IMR-90 (cell line): ENCODE measurements around the gene MOCS1. TPM values are rescaled to one million over a fixed set of nuclear protein-coding genes. Genes with fewer than 3 reads are reported as not detected.

ENCODE experiments used
- ATAC-seq: fragments of 200-7000 bp; cut with Tn5 transposase; 2 replicates; pipeline ENCODE4 v1.9.1; 2020; ENCODE audit warnings: low read depth, mild to moderate bottlenecking, moderate library complexity
- BruUV-seq: library from RNA; stranded (reverse); fragments of 400-500 nt; replicated peaks from 2 replicates; lab custom pipeline; 2021; lab: Mats Ljungman, UMichigan
- CTCF ChIA-PET: fragments of 300-600 bp; formaldehyde crosslinking; extraction: SDS; loops from one replicate; lab custom pipeline; 2021; ENCODE audit warnings: antibody characterized with exemption; lab: Yijun Ruan, JAX
- POLR2A ChIA-PET: fragments of 300-600 bp; sonication (Branson Sonifier 250); formaldehyde crosslinking; loops from one replicate; lab custom pipeline; 2022; ENCODE audit warnings: antibody characterized with exemption; ENCODE audit not compliant: unreplicated experiment; lab: Charles Lee
- DNase-seq: peaks from one replicate; pipeline ENCODE4 v3.0.0; 2013
- H2AFZ ChIP-seq: replicated peaks from 2 replicates; pipeline ENCODE3; 2013; ENCODE audit warnings: low read length, mild to moderate bottlenecking; ENCODE audit not compliant: poor library complexity
- H2AK5ac ChIP-seq: 2 replicates; pipeline ENCODE4 v1.6.1; 2013; ENCODE audit warnings: low read depth, low read length, inconsistent platforms
- H2AK9ac ChIP-seq: replicated peaks from 2 replicates; pipeline ENCODE3; 2013; ENCODE audit warnings: mild to moderate bottlenecking, low read depth, low read length, moderate library complexity; ENCODE audit not compliant: poor library complexity
- H2BK120ac ChIP-seq: 2 replicates; pipeline ENCODE4 v1.6.1; 2013; ENCODE audit warnings: low read depth, low read length, inconsistent platforms
- H2BK15ac ChIP-seq: 3 replicates; pipeline ENCODE4 v1.6.1; 2013; ENCODE audit warnings: low read depth, low read length, inconsistent platforms
- H2BK20ac ChIP-seq: 2 replicates; pipeline ENCODE4 v1.6.1; 2013; ENCODE audit warnings: low read depth, mild to moderate bottlenecking, inconsistent platforms, low read length, moderate library complexity
- H2BK5ac ChIP-seq: 2 replicates; pipeline ENCODE4 v1.6.1; 2013; ENCODE audit warnings: mild to moderate bottlenecking, low read depth, low read length, inconsistent platforms; ENCODE audit not compliant: poor library complexity, severe bottlenecking
- H3K14ac ChIP-seq: replicated peaks from 2 replicates; pipeline ENCODE4 v1.6.1; 2013; ENCODE audit warnings: low read depth, low read length, inconsistent platforms
- H3K18ac ChIP-seq: 2 replicates; pipeline ENCODE4 v1.6.1; 2013; ENCODE audit warnings: low read depth, low read length, control low read depth
- H3K23ac ChIP-seq: 2 replicates; pipeline ENCODE4 v1.6.1; 2013; ENCODE audit warnings: low read depth, low read length, inconsistent platforms
- H3K27ac ChIP-seq: 2 replicates; pipeline ENCODE4 v1.5.1; 2013; ENCODE audit warnings: mild to moderate bottlenecking, control low read depth, low read length; ENCODE audit not compliant: insufficient read depth
- H3K27me3 ChIP-seq: 2 replicates; pipeline ENCODE4 v1.6.1; 2013; ENCODE audit warnings: low read length; ENCODE audit not compliant: control insufficient read depth, insufficient read depth
- H3K36me3 ChIP-seq: 2 replicates; pipeline ENCODE4 v1.6.1; 2013; ENCODE audit warnings: low read length, mixed read lengths; ENCODE audit not compliant: control insufficient read depth, insufficient read depth
- H3K4ac ChIP-seq: 2 replicates; pipeline ENCODE4 v1.6.1; 2013; ENCODE audit warnings: low read depth, low read length, inconsistent platforms
- H3K4me1 ChIP-seq: 2 replicates; pipeline ENCODE4 v1.6.1; 2013; ENCODE audit warnings: low read length, mixed read lengths; ENCODE audit not compliant: control insufficient read depth, insufficient read depth
- H3K4me2 ChIP-seq: 2 replicates; pipeline ENCODE4 v1.6.1; 2013; ENCODE audit warnings: low read depth, mild to moderate bottlenecking, control low read depth, low read length, moderate library complexity
- H3K4me3 ChIP-seq: 2 replicates; pipeline ENCODE4 v1.5.1; 2013; ENCODE audit warnings: low read depth, mild to moderate bottlenecking, control low read depth, low read length, moderate library complexity; ENCODE audit not compliant: insufficient read depth
- H3K56ac ChIP-seq: 2 replicates; pipeline ENCODE4 v1.6.1; 2013; ENCODE audit warnings: low read length, inconsistent platforms; ENCODE audit not compliant: insufficient read depth; ENCODE audit errors: extremely low read depth
- H3K79me1 ChIP-seq, 2 experiments: 2 replicates each; pipeline ENCODE4 v1.6.1; 2013; ENCODE audit warnings: low read length in 2 of 2, inconsistent platforms in 1 of 2, low read depth in 1 of 2
- H3K9ac ChIP-seq: 2 replicates; pipeline ENCODE4 v1.6.1; 2013; ENCODE audit warnings: low read depth, low read length, control low read depth
- H3K9me1 ChIP-seq: 2 replicates; pipeline ENCODE4 v1.6.1; 2013; ENCODE audit warnings: low read length, inconsistent platforms; ENCODE audit not compliant: insufficient read depth
- H3K9me3 ChIP-seq: 2 replicates; pipeline ENCODE4 v1.6.1; 2013; ENCODE audit warnings: low read length; ENCODE audit not compliant: control insufficient read depth, insufficient read depth
- H4K20me1 ChIP-seq: 2 replicates; pipeline ENCODE4 v1.6.1; 2013; ENCODE audit warnings: low read length, inconsistent platforms; ENCODE audit not compliant: insufficient read depth
- H4K5ac ChIP-seq: 2 replicates; pipeline ENCODE4 v1.6.1; 2013; ENCODE audit warnings: mild to moderate bottlenecking, low read depth, low read length, control low read depth
- H4K8ac ChIP-seq, 2 experiments: 2 replicates each; pipeline ENCODE4 v1.6.1; 2013; ENCODE audit warnings: low read depth in 2 of 2, low read length in 2 of 2, control low read depth in 1 of 2, inconsistent platforms in 1 of 2
- H4K91ac ChIP-seq: 2 replicates; pipeline ENCODE4 v1.6.1; 2013; ENCODE audit warnings: low read depth, low read length, inconsistent platforms; ENCODE audit not compliant: insufficient read depth
- BHLHE40 ChIP-seq: fragments of 150-350 bp; IDR thresholded peaks from 2 replicates; pipeline ENCODE4 v1.6.1; 2016; ENCODE audit warnings: mild to moderate bottlenecking, low read depth, low read length
- CEBPB ChIP-seq: IDR thresholded peaks from 2 replicates; pipeline ENCODE4 v1.6.1; 2012; ENCODE audit warnings: low read depth, low read length, improper control_type of control experiment
- CHD1 ChIP-seq: IDR thresholded peaks from 2 replicates; pipeline ENCODE4 v1.6.1; 2012; ENCODE audit warnings: low read depth, low read length, improper control_type of control experiment
- FOS ChIP-seq: fragments of 150-350 bp; IDR thresholded peaks from 2 replicates; pipeline ENCODE4 v1.6.1; 2016; ENCODE audit warnings: low read depth, low read length
- MAZ ChIP-seq: IDR thresholded peaks from 2 replicates; pipeline ENCODE4 v1.6.1; 2012; ENCODE audit warnings: low read depth, mild to moderate bottlenecking, low read length, improper control_type of control experiment, moderate library complexity, borderline replicate concordance
- MXI1 ChIP-seq: IDR thresholded peaks from 2 replicates; pipeline ENCODE4 v1.6.1; 2012; ENCODE audit warnings: low read depth, mild to moderate bottlenecking, low read length, moderate library complexity, borderline replicate concordance
- NFE2L2 ChIP-seq: fragments of 150-350 bp; IDR thresholded peaks from 2 replicates; pipeline ENCODE4 v1.6.1; 2016; ENCODE audit warnings: low read depth, mild to moderate bottlenecking, low read length
- POLR2A ChIP-seq: IDR thresholded peaks from 2 replicates; pipeline ENCODE4 v1.6.1; 2012; ENCODE audit warnings: mild to moderate bottlenecking, low read depth, low read length
- RAD21 ChIP-seq: IDR thresholded peaks from 2 replicates; pipeline ENCODE4 v1.6.1; 2012; ENCODE audit warnings: low read length, improper control_type of control experiment
- RCOR1 ChIP-seq: IDR thresholded peaks from 2 replicates; pipeline ENCODE4 v1.6.1; 2012; ENCODE audit warnings: mild to moderate bottlenecking, low read length, improper control_type of control experiment; ENCODE audit not compliant: insufficient replicate concordance
- RFX5 ChIP-seq: IDR thresholded peaks from 2 replicates; pipeline ENCODE4 v1.8.0; 2012; ENCODE audit warnings: low read depth, mild to moderate bottlenecking, low read length, moderate library complexity
- SMC3 ChIP-seq: fragments of 150-350 bp; IDR thresholded peaks from 2 replicates; pipeline ENCODE4 v1.6.1; 2016; ENCODE audit warnings: low read depth, mild to moderate bottlenecking, antibody characterized with exemption, low read length, moderate library complexity
- WGBS, 2 experiments: methylation state at CpG; one replicate each; pipeline versions ENCODE4 v1.1.5 to v1.1.7; 2013; ENCODE audit warnings: missing lambda C conversion rate in 2 of 2; ENCODE audit not compliant: insufficient read length in 1 of 2; ENCODE audit errors: extremely low coverage in 2 of 2; 5-methylcytosine and 5-hydroxymethylcytosine counted together
- dilution Hi-C: fragments of 300-500 bp; cut with HindIII; formaldehyde crosslinking; loops from one replicate; pipeline ENCODE4 v1.14.3; 2018; ENCODE audit warnings: low sequenced_read_pairs; ENCODE audit not compliant: unreplicated experiment
- in situ Hi-C: fragments of 300-500 bp; cut with MboI; formaldehyde crosslinking; loops from 3 replicates; pipeline ENCODE4 v1.14.3; 2019; ENCODE audit warnings: low sequenced_read_pairs, inconsistent platforms, mixed read lengths
- intact Hi-C: fragments of 100-400 bp; cut with micrococcal nuclease; formaldehyde crosslinking; loops from 2 replicates; pipeline ENCODE4 v1.10.0; 2022
- polyA plus RNA-seq, 3 experiments: library from polyadenylated mRNA; depleted of rRNA; stranded (reverse); fragments of >200 nt; gene quantifications; 2 replicates each; pipeline ENCODE4 v1.2.3, GENCODE V29; 2012; ENCODE audit warnings: low replicate concordance in 1 of 3
- total RNA-seq: library from RNA; depleted of rRNA; stranded (reverse); fragments of >200 nt; gene quantifications from 2 replicates; pipeline ENCODE4 v1.2.3, GENCODE V29; 2012
- TF ChIP-seq, protein P1 (sequence below): fragments of 150-350 bp; IDR thresholded peaks from 2 replicates; pipeline ENCODE4 v1.6.1; 2017; ENCODE audit warnings: mild to moderate bottlenecking, antibody characterized with exemption, low read length, low read depth
- TF ChIP-seq, protein P2 (sequence below): fragments of 150-350 bp; IDR thresholded peaks from 2 replicates; pipeline ENCODE4 v1.6.1; 2016; ENCODE audit warnings: low read depth, mild to moderate bottlenecking, low read length, moderate library complexity, borderline replicate concordance

The MOCS1 gene
- total and polyA plus RNA-seq, 2 of the 4 experiments (the other 2 are of a cell fraction) = 5.5 to 9.5 TPM

DNA sequence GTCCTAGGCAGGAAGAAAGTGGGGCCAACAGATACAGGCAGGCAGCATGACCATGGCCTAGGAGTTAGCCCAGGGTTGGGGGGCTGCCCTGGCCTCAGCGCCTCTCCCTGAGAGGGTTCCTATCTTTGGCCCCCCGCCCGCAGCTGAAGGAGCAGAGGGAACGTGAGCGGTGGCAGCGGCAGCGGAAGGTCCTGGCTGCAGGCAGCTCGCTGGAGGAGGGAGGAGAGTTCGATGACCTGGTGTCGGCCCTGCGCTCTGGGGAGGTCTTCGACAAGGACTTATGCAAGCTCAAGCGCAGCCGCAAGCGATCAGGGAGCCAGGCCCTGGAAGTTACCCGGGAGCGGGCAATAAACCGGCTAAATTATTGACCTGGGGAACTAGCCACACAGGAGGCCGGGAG is 32.6 kb downstream of the MOCS1 start:
- TF ChIP-seq SMC3 (no peak), MXI1 (no peak), RFX5 (no peak), POLR2A (no peak), CEBPB (no peak), FOS (no peak), NFE2L2 (no peak), MAZ (no peak), BHLHE40 (no peak), RAD21 (no peak), CHD1 (no peak), RCOR1 (no peak)
- TF ChIP-seq, protein P1, sequence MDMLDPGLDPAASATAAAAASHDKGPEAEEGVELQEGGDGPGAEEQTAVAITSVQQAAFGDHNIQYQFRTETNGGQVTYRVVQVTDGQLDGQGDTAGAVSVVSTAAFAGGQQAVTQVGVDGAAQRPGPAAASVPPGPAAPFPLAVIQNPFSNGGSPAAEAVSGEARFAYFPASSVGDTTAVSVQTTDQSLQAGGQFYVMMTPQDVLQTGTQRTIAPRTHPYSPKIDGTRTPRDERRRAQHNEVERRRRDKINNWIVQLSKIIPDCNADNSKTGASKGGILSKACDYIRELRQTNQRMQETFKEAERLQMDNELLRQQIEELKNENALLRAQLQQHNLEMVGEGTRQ = no peak
- TF ChIP-seq, protein P2, sequence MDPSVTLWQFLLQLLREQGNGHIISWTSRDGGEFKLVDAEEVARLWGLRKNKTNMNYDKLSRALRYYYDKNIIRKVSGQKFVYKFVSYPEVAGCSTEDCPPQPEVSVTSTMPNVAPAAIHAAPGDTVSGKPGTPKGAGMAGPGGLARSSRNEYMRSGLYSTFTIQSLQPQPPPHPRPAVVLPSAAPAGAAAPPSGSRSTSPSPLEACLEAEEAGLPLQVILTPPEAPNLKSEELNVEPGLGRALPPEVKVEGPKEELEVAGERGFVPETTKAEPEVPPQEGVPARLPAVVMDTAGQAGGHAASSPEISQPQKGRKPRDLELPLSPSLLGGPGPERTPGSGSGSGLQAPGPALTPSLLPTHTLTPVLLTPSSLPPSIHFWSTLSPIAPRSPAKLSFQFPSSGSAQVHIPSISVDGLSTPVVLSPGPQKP = no peak
- Histone ChIP-seq H4K20me1 (no peaks in the 10 kb centered on the region), H2BK120ac (no peak overlapping the region), H2BK20ac (no peak overlapping the region), H4K91ac (no peak overlapping the region), H3K4ac (no peak overlapping the region), H2BK5ac (no peak overlapping the region), H3K4me3 (no peak overlapping the region), H3K36me3 (peaks cover 39% of the 10 kb centered on the region; the same call in 1 of the 2 replicates), H3K27me3 (no peaks in the 10 kb centered on the region), H3K56ac (no peak overlapping the region), H3K23ac (no peak overlapping the region), H2AK5ac (no peak overlapping the region), H3K4me1 (no peaks in the 10 kb centered on the region), H2BK15ac (no peak overlapping the region), H3K9ac (no peak overlapping the region), H3K4me2 (no peak overlapping the region), H2AFZ (no peak overlapping the region), H3K14ac (no peak overlapping the region), H3K9me3 (no peaks in the 10 kb centered on the region), H3K9me1 (no peaks in the 10 kb centered on the region; the same call in 1 of the 2 replicates), H3K79me1 (no peaks in the 10 kb centered on the region), H3K27ac (no peak overlapping the region), H3K18ac (no peak overlapping the region), H4K5ac (no peak overlapping the region), H2AK9ac (no peak overlapping the region), H4K8ac (no peak overlapping the region)
- CTCF ChIA-PET = no interaction called here
- dilution Hi-C loops (no loop called here), intact Hi-C loops (loop anchor here (10.0 kb wide), 1 partner anchor 403 kb away; no protein-coding TSS in a partner anchor), in situ Hi-C loops (no loop called here)
- no peak for DNase-seq
- no TSS peak for BruUV-seq
- no peak for ATAC-seq
- WGBS, 2 experiments = 93% methylated on average over 10 of the region's 19 CpGs; no CpG with 5 or more reads in 1 of the 2 experiments
- POLR2A ChIA-PET = no interaction called here
